ENCODE results near the gene GRM8. TPM values are rescaled to one million over a fixed set of nuclear protein-coding genes. Genes with fewer than 3 reads are reported as not detected.

GRM8 gene
- total RNA-seq, 2 experiments from 2014 or later = not detected

- POLR2A ChIA-PET = interaction anchor here (0.6 to 0.8 kb wide), 6 partner anchors 16 to 1620 kb away, joined by 3 to 6 read pairs (median 4); no protein-coding TSS in a partner anchor
- no peak for TF ChIP-seq EZH2phosphoT487 (IDR thresholded peaks at IDR 0.05; ENCODE audit: borderline replicate concordance, low read depth, low read length)
- no peak for TF ChIP-seq CTCF (conservative IDR thresholded peaks at IDR 0.05; ENCODE audit: low read length)
- no peak overlapping the region for H3K4me2 ChIP-seq (ENCODE audit: low read length)
- H3K4me1 ChIP-seq (ENCODE audit: insufficient read depth, low read length, poor library complexity, severe bottlenecking) = no peaks in the 10 kb centered on the region
- H3K9me2 ChIP-seq (ENCODE audit: insufficient read depth, low read length) = no peaks in the 10 kb centered on the region
- no peaks in the 10 kb centered on the region for H3K79me2 ChIP-seq (ENCODE audit: insufficient read depth, low read depth, low read length)
- intact Hi-C loops (cut with micrococcal nuclease; ENCODE audit: unreplicated experiment) = no loop called here
- CTCF ChIA-PET (ENCODE audit: unreplicated experiment) = no interaction called here
- no peaks in the 10 kb centered on the region for H3K36me3 ChIP-seq (ENCODE audit: insufficient read depth, low read length)
- H3K27ac ChIP-seq (ENCODE audit: low read depth, low read length, poor library complexity, severe bottlenecking) = no peak overlapping the region
- H3K9me3 ChIP-seq (ENCODE audit: low read length) = no peaks in the 10 kb centered on the region
- no peak for DNase-seq (ENCODE audit: low spot score)
- no peaks in the 10 kb centered on the region for H4K20me1 ChIP-seq (ENCODE audit: insufficient read depth, low read length)
- H2AFZ ChIP-seq (ENCODE audit: low read length) = no peak overlapping the region
- no TSS peak for BruUV-seq (replicated peaks)
- H3K4me3 ChIP-seq (ENCODE audit: low read depth, low read length, poor library complexity, severe bottlenecking) = no peak overlapping the region
These were observed 595.6 kb downstream of the GRM8 start for GRCh38 chr7:126657137-126657536.

GRCh38 chr7:126656165-126656564, 596.6 kb downstream of the GRM8 start:
- TF ChIP-seq EZH2phosphoT487 (IDR thresholded peaks at IDR 0.05; ENCODE audit: borderline replicate concordance, low read depth, low read length) (no peak), CTCF (conservative IDR thresholded peaks at IDR 0.05; ENCODE audit: low read length) (no peak)
- H3K4me3 ChIP-seq (ENCODE audit: low read depth, low read length, poor library complexity, severe bottlenecking) = no peak overlapping the region
- CTCF ChIA-PET (ENCODE audit: unreplicated experiment) = no interaction called here
- H3K9me3 ChIP-seq (ENCODE audit: low read length) = no peaks in the 10 kb centered on the region
- H3K4me2 ChIP-seq (ENCODE audit: low read length) = no peak overlapping the region
- no peaks in the 10 kb centered on the region for H3K9me2 ChIP-seq (ENCODE audit: insufficient read depth, low read length)
- H3K27ac ChIP-seq (ENCODE audit: low read depth, low read length, poor library complexity, severe bottlenecking) = no peak overlapping the region
- no peaks in the 10 kb centered on the region for H3K4me1 ChIP-seq (ENCODE audit: insufficient read depth, low read length, poor library complexity, severe bottlenecking)
- POLR2A ChIA-PET = interaction anchor here (1.6 kb wide), 1 partner anchor 15 kb away, joined by 3 read pairs; no protein-coding TSS in a partner anchor
- no peaks in the 10 kb centered on the region for H4K20me1 ChIP-seq (ENCODE audit: insufficient read depth, low read length)
- BruUV-seq (replicated peaks) = no TSS peak
- no peak for DNase-seq (ENCODE audit: low spot score)
- no peaks in the 10 kb centered on the region for H3K79me2 ChIP-seq (ENCODE audit: insufficient read depth, low read depth, low read length)
- H3K36me3 ChIP-seq (ENCODE audit: insufficient read depth, low read length) = no peaks in the 10 kb centered on the region
- intact Hi-C loops (cut with micrococcal nuclease; ENCODE audit: unreplicated experiment) = no loop called here
- H2AFZ ChIP-seq (ENCODE audit: low read length) = no peak overlapping the region

GRCh38 chr7:126637538-126637937, 615.2 kb downstream of the GRM8 start:
- Histone ChIP-seq H3K36me3 (ENCODE audit: insufficient read depth, low read length) (no peaks in the 10 kb centered on the region), H3K9me2 (ENCODE audit: insufficient read depth, low read length) (no peaks in the 10 kb centered on the region), H2AFZ (ENCODE audit: low read length) (no peak overlapping the region), H3K4me2 (ENCODE audit: low read length) (no peak overlapping the region), H4K20me1 (ENCODE audit: insufficient read depth, low read length) (no peaks in the 10 kb centered on the region), H3K4me1 (ENCODE audit: insufficient read depth, low read length, poor library complexity, severe bottlenecking) (no peaks in the 10 kb centered on the region), H3K79me2 (ENCODE audit: insufficient read depth, low read depth, low read length) (no peaks in the 10 kb centered on the region), H3K4me3 (ENCODE audit: low read depth, low read length, poor library complexity, severe bottlenecking) (no peak overlapping the region), H3K27ac (ENCODE audit: low read depth, low read length, poor library complexity, severe bottlenecking) (no peak overlapping the region), H3K9me3 (ENCODE audit: low read length) (no peaks in the 10 kb centered on the region)
- POLR2A ChIA-PET = no interaction called here
- CTCF ChIA-PET (ENCODE audit: unreplicated experiment) = no interaction called here
- intact Hi-C loops (cut with micrococcal nuclease; ENCODE audit: unreplicated experiment) = no loop called here
- no peak for DNase-seq (ENCODE audit: low spot score)
- no TSS peak for BruUV-seq (replicated peaks)
- no peak for TF ChIP-seq EZH2phosphoT487 (IDR thresholded peaks at IDR 0.05; ENCODE audit: borderline replicate concordance, low read depth, low read length)
- no peak for TF ChIP-seq CTCF (conservative IDR thresholded peaks at IDR 0.05; ENCODE audit: low read length)
